Stomach (tissue), 4 donors: Measurements from ENCODE around the gene URI1.

ENCODE experiments used
- CTCF ChIP-seq, 7 experiments: fragments of 450-650 bp in 4 of 7; fragments of 200-600 bp in 3 of 7; sonication (generic) in 3 of 7; IDR thresholded peaks; one replicate each; pipeline ENCODE4 v1.5.1; 2016 to 2019; ENCODE audit warnings: antibody characterized with exemption in 7 of 7, control low read depth in 2 of 7, mild to moderate bottlenecking in 1 of 7
- EP300 ChIP-seq: sonication (generic); formaldehyde crosslinking; IDR thresholded peaks from one replicate; pipeline ENCODE4 v1.6.1; 2017; ENCODE audit warnings: antibody characterized with exemption
- POLR2A ChIP-seq, 4 donors: fragments of 450-650 bp; IDR thresholded peaks; one replicate each; pipeline ENCODE4 v1.6.1; 2016; ENCODE audit warnings: antibody characterized with exemption in 4 of 4, control low read depth in 2 of 4, mild to moderate bottlenecking in 1 of 4, moderate library complexity in 1 of 4
- POLR2AphosphoS5 ChIP-seq, 3 donors: sonication (generic); formaldehyde crosslinking; IDR thresholded peaks; one replicate each; pipeline ENCODE4 v1.6.1; 2016; ENCODE audit warnings: antibody characterized with exemption in 3 of 3

GRCh38 chr19:30062065-30062906, 120.2 kb downstream of the URI1 start:
- TF ChIP-seq CTCF (IDR thresholded peaks at IDR 0.05): no peak
- TF ChIP-seq POLR2A (IDR thresholded peaks at IDR 0.05): no peak
- TF ChIP-seq POLR2AphosphoS5 (IDR thresholded peaks at IDR 0.05): no peak
- TF ChIP-seq EP300: no peak
